Psoas muscle (tissue), 8 donors: ENCODE measurements around the gene GRB7. TPM values are rescaled to one million over a fixed set of nuclear protein-coding genes. Genes with fewer than 3 reads are reported as not detected.
A peak's percentile ranks its signal among the peaks of the same experiment; 100 is the strongest.

Experiments used
- ATAC-seq, 4 donors: fragments of 200-7000 bp; cut with Tn5 transposase; one replicate each; pipeline ENCODE4 v1.9.1; 2020; ENCODE audit warnings: moderate library complexity in 3 of 4, mild to moderate bottlenecking in 2 of 4
- DNase-seq, 2 donors: peaks; one replicate each; pipeline ENCODE4 v3.0.0-alpha.2; 2020
- H3K27ac ChIP-seq: fragments of 200-600 bp; one replicate; pipeline ENCODE4 v1.8.0; 2022
- H3K27me3 ChIP-seq, 3 donors: fragments of 200-600 bp in 1 of 3; one replicate each; pipeline versions ENCODE4 v1.6.1 to v1.8.0; 2013 to 2022; ENCODE audit warnings: low read length in 2 of 3, mild to moderate bottlenecking in 2 of 3, moderate library complexity in 1 of 3; ENCODE audit not compliant: insufficient read depth in 3 of 3
- H3K36me3 ChIP-seq, 2 donors: fragments of 200-600 bp in 1 of 2; one replicate each; pipeline versions ENCODE4 v1.6.1 to v1.8.0; 2013 to 2022; ENCODE audit warnings: low read depth in 1 of 2, mild to moderate bottlenecking in 1 of 2, moderate library complexity in 1 of 2; ENCODE audit not compliant: insufficient read depth in 1 of 2
- H3K4me1 ChIP-seq: fragments of 200-600 bp; one replicate; pipeline ENCODE4 v1.8.0; 2022
- H3K4me3 ChIP-seq: fragments of 200-600 bp; one replicate; pipeline ENCODE4 v1.8.0; 2022; ENCODE audit warnings: mild to moderate bottlenecking
- H3K9me3 ChIP-seq: fragments of 200-600 bp; one replicate; pipeline ENCODE4 v1.8.0; 2022
- CTCF ChIP-seq: fragments of 200-600 bp; IDR thresholded peaks from one replicate; pipeline ENCODE4 v1.8.0; 2022; ENCODE audit warnings: antibody characterized with exemption
- WGBS, 3 donors: extraction: QIAGEN DNeasy Blood & Tissue Kit; methylation state at CpG; one replicate each; pipeline versions ENCODE4 v1.1.6 to v1.1.7; 2013; 5-methylcytosine and 5-hydroxymethylcytosine counted together
- intact Hi-C, 2 donors: fragments of 100-400 bp; cut with DNase I; formaldehyde crosslinking; loops; one replicate each; pipeline versions ENCODE4 v1.11.0 to v1.14.2; 2022
- polyA plus RNA-seq, 3 donors: library from polyadenylated mRNA; stranded (reverse); fragments of 200-250 nt; gene quantifications; one replicate each; pipeline ENCODE4 v1.2.3, GENCODE V29; 2013
- total RNA-seq, 4 donors: library from RNA; stranded (reverse); fragmentation: NEBNext Ultra II Directional in 2 of 4; extraction: Animal tissue kit (Norgen Biotek cat#: 25700) in 2 of 4; gene quantifications; one replicate each; pipeline versions ENCODE4 v1.2.1 to v1.2.4, GENCODE V29; 2021 to 2023
- donor health status: healthy with polysubstance abuse.
- donor health status: DM: no; HTN: no; CAD: no; lungs with moderate emphysema.
- donor health status: Bipolar disorder and iron deficiency.
- donor health status: healthy.
- donor health status: DM: yes; HTN: yes; CAD: no.
- donor health status: DM: no; HTN: no; CAD: no.
- donor health status: DM: no; HTN: no; CAD: no.
- donor health status: DM: yes; HTN: yes; CAD: no.

GRB7 gene
- total and polyA plus RNA-seq, 7 donors = 0.06 to 0.69 TPM; not detected in 5

- no peaks in the 10 kb centered on the region for H3K9me3 ChIP-seq
- intact Hi-C loops = loop anchor here (2.0 to 5.0 kb wide), 4 partner anchors 20 to 108 kb away; no protein-coding TSS in a partner anchor
- H3K27me3 ChIP-seq = no peaks in the 10 kb centered on the region
- peaks cover 2 to 41% of the 10 kb centered on the region in 2 donors for H3K36me3 ChIP-seq
- peaks cover 8% of the 10 kb centered on the region for H3K4me1 ChIP-seq
- peak within 1 kb of the TSS; percentile 89 for H3K27ac ChIP-seq
- peak; percentile 92 to 96 for DNase-seq
- peak within 1 kb of the TSS; percentile 85 for H3K4me3 ChIP-seq
- TF ChIP-seq CTCF = peak; percentile 92
- peak; percentile 97 to 99 (median 98) for ATAC-seq
- 1 to 2% (median 1%) methylated on average over 42 to 65 of the region's 65 CpGs for WGBS, 3 donors
Measured at GRCh38 chr17:39730095-39730921, 7.4 kb upstream of the GRB7 start, which contains the start of gene MIEN1. Gene MIEN1 (minus strand): TSS chr17:39730532. CDS start chr17:39730495, 37 bp downstream.

- no peak overlapping the region for H3K4me3 ChIP-seq
- peaks cover 2 to 13% (median 4%) of the 10 kb centered on the region in 3 donors for H3K27me3 ChIP-seq
- H3K4me1 ChIP-seq = peaks cover 8% of the 10 kb centered on the region
- ATAC-seq = no peak
- H3K9me3 ChIP-seq = no peaks in the 10 kb centered on the region
- no peak for TF ChIP-seq CTCF
- no peak for DNase-seq
- 93 to 95% (median 94%) methylated on average over 3 of the region's 3 CpGs for WGBS, 3 donors
- no peak overlapping the region for H3K27ac ChIP-seq
- intact Hi-C loops = loop anchor here (5.0 kb wide), 3 partner anchors 55 to 110 kb away; no protein-coding TSS in a partner anchor
- peaks cover 0 to 19% of the 10 kb centered on the region in 2 donors for H3K36me3 ChIP-seq
Measured at GRCh38 chr17:39732586-39732985, 5.2 kb upstream of the GRB7 start.

GRCh38 chr17:39735882-39736281, 1.9 kb upstream of the GRB7 start:
- Histone ChIP-seq H3K27me3 (peaks cover 4 to 46% (median 20%) of the 10 kb centered on the region in 3 donors), H3K4me1 (peaks cover 12% of the 10 kb centered on the region), H3K9me3 (no peaks in the 10 kb centered on the region), H3K4me3 (no peak overlapping the region), H3K27ac (no peak overlapping the region), H3K36me3 (no peaks in the 10 kb centered on the region)
- no peak for DNase-seq
- intact Hi-C loops = no loop called here
- WGBS, 3 donors = 59 to 66% (median 64%) methylated on average over 2 of the region's 2 CpGs
- no peak for ATAC-seq
- no peak for TF ChIP-seq CTCF

DNA sequence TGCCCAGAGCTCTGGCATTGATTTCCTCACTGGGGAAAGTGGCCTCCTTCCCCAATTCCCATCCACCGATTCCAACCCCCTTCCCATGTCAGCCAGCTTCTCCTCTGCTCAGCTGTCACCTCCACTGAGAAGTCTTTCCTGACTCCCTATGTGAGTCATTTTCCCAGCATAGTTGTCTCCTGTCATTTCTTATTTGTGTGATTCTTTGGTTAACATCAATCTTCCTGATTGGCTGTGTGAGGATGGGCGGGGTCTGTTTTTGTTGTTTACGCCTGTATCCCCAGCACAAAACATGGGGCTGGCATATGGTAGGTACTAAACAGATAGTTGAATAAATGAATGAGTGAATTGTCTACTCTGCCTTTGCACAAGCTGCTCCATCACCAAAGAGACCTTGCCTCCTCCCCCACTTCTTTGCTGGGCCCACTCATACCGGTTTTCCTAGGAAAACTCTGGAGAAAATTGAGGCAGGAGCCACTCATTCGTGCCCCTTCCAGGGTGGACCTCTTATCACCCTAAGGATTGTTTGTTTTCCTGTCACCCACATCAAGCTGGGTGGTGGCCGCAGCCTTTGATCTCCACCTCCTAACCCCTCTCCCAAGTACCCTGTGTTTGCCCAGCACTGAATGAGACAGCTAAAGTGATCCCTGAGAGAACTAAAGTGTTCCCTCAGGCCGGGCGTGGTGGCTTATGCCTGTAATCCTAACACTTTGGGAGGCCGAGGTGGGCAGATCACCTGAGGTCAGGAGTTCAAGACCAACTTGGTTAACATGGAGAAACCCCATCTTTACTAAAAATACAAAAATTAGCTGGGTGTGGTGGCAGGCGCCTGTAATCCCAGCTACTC, 1.2 kb upstream of the GRB7 start:
- H3K4me1 ChIP-seq = peaks cover 12% of the 10 kb centered on the region
- TF ChIP-seq CTCF = no peak
- intact Hi-C loops = no loop called here
- no peaks in the 10 kb centered on the region for H3K36me3 ChIP-seq
- WGBS, 3 donors = 78 to 79% (median 78%) methylated on average over 10 of the region's 10 CpGs
- H3K27ac ChIP-seq = no peak overlapping the region
- H3K27me3 ChIP-seq = peaks cover 4 to 52% (median 23%) of the 10 kb centered on the region in 3 donors
- ATAC-seq = no peak
- no peak overlapping the region for H3K4me3 ChIP-seq
- no peaks in the 10 kb centered on the region for H3K9me3 ChIP-seq
- DNase-seq = no peak
